Left kidney (tissue), 8 donors: ENCODE results near the gene CACNG3. TPM values are rescaled to one million over a fixed set of nuclear protein-coding genes. Genes with fewer than 3 reads are reported as not detected.
"Not testable (repeated sequence)": the region's sequence is repeated elsewhere in the genome, so short reads cannot be mapped to it uniquely, and the experiment has no call there.

ENCODE experiments used
- DNase-seq: peaks from one replicate; pipeline ENCODE4 v3.0.0-alpha.2; 2013
- long read RNA-seq, 8 donors: transcript quantifications; one replicate each; lab custom pipeline, GENCODE V29; 2026
- polyA plus RNA-seq: library from polyadenylated mRNA; unstranded; fragments of 120-200 nt; gene quantifications from one replicate; pipeline ENCODE4 v1.2.1, GENCODE V29; 2013; ENCODE audit not compliant: insufficient read length

Gene CACNG3
- not detected for polyA plus RNA-seq
- long read RNA-seq, donor 1, result 0 reads
- long read RNA-seq, donor 2, result 0 reads
- long read RNA-seq, donor 3, result 0 reads
- long read RNA-seq, donor 4, result 0 reads
- long read RNA-seq, donor 5, result 0 reads
- long read RNA-seq, donor 6, result 0 reads
- long read RNA-seq, donor 7, result 0 reads
- long read RNA-seq, donor 8, result 0 reads

GRCh38 chr16:24255456-24256371 is at the start of gene CACNG3:
TSS of gene CACNG3 (plus strand) at chr16:24256335. CDS start at chr16:24256755, 420 bp downstream.
- DNase-seq, result peak; percentile 86

DNA sequence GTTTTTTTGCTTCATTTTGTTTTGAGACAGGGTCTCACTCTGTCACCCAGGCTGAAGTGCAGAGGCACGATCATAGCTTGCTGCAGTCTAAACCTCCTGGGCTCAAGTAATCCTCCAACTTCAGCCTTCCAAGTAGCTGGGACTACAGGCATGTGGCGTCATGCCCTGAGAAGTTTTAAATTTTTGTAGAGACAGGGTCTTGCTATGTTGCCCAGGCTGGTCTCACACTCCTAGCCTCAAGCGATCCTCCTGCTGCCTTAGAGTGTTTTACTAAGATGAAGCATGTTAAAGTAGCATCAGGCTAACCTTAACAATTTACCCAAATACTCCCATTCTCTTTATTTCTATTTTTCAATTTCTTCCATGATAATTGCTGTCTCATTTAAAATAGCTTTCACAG is 49.2 kb upstream of the CACNG3 start:
- DNase-seq, result no peak

DNA sequence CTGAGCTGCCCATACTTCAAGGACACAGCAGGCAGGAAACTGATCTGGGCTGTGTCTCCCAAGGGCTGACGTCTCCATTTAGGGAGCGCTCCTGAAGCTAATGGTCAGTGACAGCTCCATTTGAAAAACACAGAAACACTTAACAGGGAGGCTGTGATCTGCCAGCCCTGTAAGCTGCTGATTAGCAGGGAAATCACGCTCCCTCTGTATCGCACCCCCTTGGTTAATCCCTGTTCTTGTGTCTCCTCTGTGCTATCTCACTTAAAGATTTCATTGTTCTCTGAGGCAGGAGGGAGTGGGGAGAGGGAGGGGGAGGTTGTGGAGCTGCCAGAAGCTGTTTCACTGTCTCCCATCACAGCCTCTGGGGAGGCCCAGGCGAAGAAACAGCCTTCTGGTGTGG is 47.4 kb upstream of the CACNG3 start:
- DNase-seq, result no peak

- DNase-seq, result no peak
Observed at GRCh38 chr16:24214992-24215391, 41.1 kb upstream of the CACNG3 start.

DNA sequence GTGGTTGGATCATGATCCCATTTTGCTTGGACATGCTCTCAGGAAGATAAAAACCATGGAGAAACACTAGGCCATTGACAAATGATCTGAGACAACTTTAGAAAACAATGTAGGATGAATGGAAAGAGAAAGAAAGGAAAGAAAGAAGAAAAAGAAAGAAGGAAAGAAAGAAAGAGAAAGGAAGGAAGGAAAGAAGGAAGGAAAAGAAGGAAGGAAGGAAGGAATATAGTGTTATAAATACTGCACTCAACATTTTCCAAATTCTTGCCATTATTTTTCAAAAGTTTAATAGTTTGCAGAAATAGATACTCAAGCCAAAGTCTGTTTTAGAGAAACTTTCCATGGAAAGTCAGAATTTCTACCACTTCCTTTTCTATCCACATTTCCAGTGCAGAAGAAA is 39.2 kb upstream of the CACNG3 start:
- no peak for DNase-seq

GRCh38 chr16:24217461-24217860 is 38.7 kb upstream of the CACNG3 start:
- DNase-seq, result no peak

GRCh38 chr16:24218299-24218698 is 37.8 kb upstream of the CACNG3 start:
- DNase-seq, result no peak

- no peak for DNase-seq
Observed at GRCh38 chr16:24221219-24221618, 34.9 kb upstream of the CACNG3 start.

DNA sequence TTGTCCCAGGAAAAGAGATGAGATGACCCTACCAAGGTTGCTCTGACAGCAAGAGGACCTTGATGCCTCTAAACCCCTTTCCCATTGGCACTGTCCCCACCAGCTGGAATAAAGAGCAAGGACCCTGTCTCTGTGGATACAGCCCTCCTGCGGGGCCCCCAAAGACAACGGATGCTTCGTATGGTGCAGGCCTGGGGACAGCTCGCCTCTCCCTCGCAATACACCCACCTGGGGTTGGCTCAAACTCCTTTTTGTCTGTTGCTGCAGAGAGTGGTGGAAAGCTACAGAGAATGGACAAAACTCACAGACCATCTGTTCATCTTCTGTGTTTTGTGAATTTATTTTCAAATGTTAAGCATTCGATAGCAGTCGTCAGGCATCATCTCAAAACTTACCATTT is 27.6 kb upstream of the CACNG3 start:
- DNase-seq, result no peak

DNA sequence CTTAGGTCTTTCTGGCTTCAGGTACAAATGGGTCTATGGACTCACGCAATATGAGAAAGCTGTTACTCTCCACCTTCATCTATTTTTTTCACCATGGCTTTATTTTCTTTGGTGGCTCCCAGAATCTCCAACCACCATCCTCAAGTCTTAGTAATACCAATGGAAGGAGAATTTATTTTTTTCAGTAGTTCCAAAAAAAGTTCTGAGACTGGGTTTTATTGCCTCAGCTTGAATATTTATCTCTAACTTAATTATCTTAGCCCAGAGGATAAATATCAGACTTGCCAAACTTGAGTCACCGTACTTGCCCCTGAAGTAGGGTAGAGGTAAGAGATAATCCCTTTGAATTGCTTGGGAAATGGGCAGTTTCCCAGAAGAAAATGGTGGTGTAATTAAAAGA is 23.2 kb upstream of the CACNG3 start:
- DNase-seq, result no peak

DNA sequence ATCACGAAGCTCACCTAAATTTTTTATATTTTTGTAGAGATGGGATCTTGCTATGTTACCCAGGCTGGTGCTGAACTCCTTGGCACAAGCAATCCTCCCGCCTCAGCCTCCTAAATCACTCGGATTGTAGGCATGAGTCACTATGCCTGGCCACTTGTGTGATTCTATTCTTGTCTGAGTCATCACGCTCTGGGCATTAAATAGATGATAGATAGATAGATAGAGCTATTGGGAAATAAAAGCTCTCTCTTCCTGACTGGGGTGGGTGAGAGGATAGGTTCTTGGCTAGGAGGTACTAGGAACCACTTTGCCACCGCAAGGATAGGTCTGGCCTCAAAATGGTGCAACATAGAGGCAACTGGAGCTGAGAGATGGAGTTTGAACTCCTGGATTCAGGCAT is 21.4 kb upstream of the CACNG3 start:
- no peak for DNase-seq

DNA sequence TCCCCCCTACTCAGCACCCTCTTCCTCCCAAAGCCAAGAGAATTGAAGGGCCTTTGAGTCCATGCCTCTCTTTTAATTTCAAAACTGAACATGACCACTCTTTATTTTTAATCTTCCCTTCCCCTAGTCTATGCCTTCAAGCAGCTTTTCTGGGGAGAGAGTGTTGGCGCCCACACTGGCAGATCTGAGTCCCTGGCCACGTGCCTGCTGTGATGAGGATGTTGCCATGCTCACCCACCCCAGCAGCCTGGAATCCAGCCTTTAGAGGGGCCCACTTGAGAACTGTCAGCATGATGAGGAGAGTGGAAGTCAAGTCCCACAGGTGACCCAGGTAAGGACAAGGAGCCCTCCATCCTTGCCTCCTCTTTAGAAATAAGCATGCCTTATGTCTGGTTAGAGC is 20.3 kb upstream of the CACNG3 start:
- DNase-seq, result no peak

DNA sequence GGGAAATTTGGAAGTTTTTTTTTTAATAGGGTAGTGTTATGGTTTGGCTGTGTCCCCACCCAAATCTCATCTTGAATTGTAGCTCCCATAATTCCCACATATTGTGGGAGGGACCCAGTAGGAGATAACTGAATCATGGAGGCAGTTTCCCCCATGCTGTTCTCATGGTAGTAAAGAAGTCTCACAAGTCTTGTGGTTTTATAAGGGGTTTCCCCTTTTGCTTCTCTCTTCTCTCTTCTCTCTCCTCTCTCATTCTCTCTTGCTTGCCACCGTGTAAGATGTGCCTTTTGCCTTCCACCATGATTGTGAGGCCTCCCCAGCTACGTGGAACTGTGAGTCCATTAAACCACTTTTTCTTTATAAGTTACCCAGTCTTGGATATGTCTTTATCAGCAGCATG is 17.3 kb upstream of the CACNG3 start:
- DNase-seq, result not testable (repeated sequence)

GRCh38 chr16:24246911-24247607 is 9.1 kb upstream of the CACNG3 start:
- DNase-seq, result no peak

GRCh38 chr16:24253192-24253591 is 2.9 kb upstream of the CACNG3 start:
- DNase-seq, result peak; percentile 17

- DNase-seq, result no peak
Observed at GRCh38 chr16:24257958-24258357, 1.8 kb downstream of the CACNG3 start.

- DNase-seq, result no peak
Observed at GRCh38 chr16:24258791-24259190, 2.7 kb downstream of the CACNG3 start.

DNA sequence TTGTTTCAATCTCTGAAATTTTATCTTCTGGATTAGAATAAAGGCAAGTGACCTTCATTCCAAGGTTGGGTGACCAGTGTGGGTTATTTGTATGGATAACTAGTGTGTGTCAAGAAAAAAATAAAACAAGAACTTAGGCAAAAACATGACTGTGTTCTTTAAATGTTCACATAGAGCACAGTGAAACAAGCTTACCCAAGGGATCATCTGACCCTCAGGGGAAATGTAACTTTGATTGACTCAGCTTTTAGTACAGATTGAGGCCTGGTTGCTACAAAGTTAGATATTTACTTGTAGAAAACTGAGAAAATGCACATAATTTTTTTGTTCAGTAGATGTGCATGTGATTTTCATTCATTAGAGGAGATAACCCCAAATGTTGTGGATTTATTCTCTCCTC is 6.7 kb downstream of the CACNG3 start:
- no peak for DNase-seq

- no peak for DNase-seq
Observed at GRCh38 chr16:24270721-24271442, 14.7 kb downstream of the CACNG3 start.

DNA sequence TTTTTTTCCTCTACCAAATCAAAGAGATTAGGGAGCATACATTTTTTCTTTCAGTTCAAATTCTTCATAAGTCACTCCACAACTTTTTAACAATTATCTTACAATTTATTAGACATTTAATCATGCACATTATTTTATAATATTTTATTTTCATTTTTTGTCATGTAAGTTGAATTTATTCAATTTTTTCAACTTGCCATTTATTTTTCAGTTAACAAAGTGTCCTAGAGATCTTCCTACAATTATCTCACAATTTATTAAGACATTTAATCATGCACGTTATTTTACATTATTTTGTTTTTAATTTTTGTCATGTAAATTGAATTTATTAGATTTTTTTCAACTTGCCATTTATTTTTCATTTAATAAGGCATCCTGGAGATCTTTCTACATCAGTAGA is 16.2 kb downstream of the CACNG3 start:
- DNase-seq, result no peak

GRCh38 chr16:24273508-24274182 is 17.5 kb downstream of the CACNG3 start:
- DNase-seq, result no peak

- no peak for DNase-seq
Observed at GRCh38 chr16:24275413-24275812, 19.3 kb downstream of the CACNG3 start.
